NCI-H345 treated with DMSO at 0.1 percent for 48 hours (cell line): Measurements from ENCODE around the gene NDFIP1.
A peak's percentile ranks its signal among the peaks of the same experiment; 100 is the strongest.

Source experiments
- DNase-seq: peaks from one replicate; lab custom pipeline; 2025; ENCODE audit not compliant: unreplicated experiment; lab: John Stamatoyannopoulos, UW

NDFIP1 gene

GRCh38 chr5:142091012-142091411 lies 17.6 kb upstream of the NDFIP1 start:
- DNase-seq: no peak

GRCh38 chr5:142091922-142092321 lies 16.7 kb upstream of the NDFIP1 start:
- DNase-seq: no peak

GRCh38 chr5:142095035-142095434 lies 13.5 kb upstream of the NDFIP1 start:
- DNase-seq: no peak

- no peak for DNase-seq
These were observed 12.8 kb upstream of the NDFIP1 start for GRCh38 chr5:142095651-142096330.

DNA sequence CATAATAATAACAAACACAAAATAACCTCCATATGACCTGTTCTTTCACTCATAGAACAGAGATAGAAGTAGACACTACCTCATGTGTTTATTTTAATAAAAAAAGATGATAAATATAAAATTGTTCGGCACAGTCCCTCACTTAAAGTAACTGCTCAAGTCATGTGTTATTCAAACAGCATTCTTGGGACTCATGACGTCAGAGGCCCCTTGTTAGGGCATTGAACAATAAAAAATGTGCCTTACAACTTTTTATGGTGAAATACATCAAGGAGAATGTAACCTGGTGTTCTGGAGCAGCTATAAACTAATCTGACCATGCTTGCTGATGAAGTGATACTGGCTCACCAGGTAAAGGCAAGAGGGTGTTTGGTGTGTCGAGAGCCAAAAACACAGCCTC lies 12.2 kb upstream of the NDFIP1 start:
- DNase-seq: no peak

DNA sequence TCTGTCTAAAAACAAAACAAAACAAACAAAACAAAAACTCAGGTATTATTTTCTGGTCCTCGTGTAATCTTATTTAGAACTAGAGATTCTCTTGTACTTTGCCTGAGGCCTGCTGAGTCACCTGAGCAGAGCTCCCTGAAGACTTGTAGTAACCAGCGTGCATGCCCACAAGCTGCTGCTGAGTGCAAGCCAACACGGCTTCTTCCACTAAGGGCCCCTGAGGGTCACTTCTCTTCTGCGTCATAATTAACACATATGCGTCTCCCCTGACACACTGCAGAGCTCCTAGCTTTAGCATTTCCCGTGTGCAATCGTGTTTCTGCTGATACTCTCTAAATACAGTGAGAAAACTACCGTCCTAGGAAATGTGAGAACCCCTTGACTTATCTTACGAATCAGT lies 10.9 kb upstream of the NDFIP1 start:
- DNase-seq: no peak

DNA sequence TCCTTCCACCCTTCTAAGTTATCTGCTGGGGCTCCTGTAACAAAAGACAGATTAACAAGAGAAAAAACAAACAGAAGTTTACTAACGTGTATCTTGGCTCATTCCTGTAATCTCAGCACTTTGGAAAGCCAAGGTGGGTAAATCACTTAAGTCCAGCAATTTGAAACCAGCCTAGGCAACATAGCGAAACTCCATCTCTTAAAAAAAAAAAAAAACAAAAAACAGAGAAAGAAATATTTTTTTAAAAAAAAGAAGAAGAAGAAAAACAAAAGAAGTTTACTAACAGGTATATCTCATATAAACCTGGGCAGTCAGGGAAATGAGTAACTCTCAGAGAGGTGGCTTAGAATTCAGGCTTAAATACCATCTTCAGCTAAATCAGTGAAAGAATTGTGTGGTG lies 10.3 kb upstream of the NDFIP1 start:
- DNase-seq: no peak

- no peak for DNase-seq
These were observed 9.6 kb upstream of the NDFIP1 start for GRCh38 chr5:142098931-142099330.

GRCh38 chr5:142100307-142100706 lies 8.3 kb upstream of the NDFIP1 start:
- no peak for DNase-seq

DNA sequence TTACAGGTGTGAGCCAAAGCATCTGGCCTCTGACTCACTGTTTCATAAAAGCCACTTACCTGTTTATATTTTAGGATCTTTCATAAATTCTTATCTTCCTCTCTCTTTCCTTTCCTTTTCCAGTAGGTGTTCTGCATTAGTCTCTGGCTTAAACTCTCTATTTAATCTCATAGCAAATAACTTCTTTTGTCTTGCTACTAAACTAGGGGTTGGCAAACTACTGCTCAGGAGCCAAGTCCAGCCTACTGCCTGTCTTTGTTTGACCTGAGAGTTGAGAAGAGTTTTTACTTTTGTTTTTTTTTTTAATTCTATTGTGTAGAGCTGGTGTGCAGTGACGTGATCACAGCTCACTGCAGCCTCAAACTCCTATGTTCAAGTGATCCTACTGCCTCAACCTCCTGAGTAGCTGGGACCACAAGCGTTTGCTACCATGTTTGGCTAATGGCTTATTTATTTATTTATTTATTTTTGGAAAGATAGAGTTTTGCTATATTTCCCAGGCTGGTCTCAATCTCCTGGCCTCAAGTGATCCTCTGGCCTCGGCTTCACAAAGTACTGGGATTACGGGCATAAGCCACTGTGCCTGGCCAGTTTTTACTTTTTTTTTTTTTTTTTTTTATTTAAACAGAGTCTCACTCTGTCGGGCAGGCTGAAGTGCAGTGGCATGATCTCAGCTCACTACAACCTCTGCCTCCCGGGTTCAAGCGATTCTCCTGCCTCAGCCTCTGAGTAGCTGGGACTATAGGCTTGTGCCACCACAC lies 5.4 kb upstream of the NDFIP1 start:
- DNase-seq: no peak

- no peak for DNase-seq
These were observed 4.1 kb upstream of the NDFIP1 start for GRCh38 chr5:142104491-142104890.

- DNase-seq: no peak
These were observed 2.5 kb upstream of the NDFIP1 start for GRCh38 chr5:142106061-142106460.

DNA sequence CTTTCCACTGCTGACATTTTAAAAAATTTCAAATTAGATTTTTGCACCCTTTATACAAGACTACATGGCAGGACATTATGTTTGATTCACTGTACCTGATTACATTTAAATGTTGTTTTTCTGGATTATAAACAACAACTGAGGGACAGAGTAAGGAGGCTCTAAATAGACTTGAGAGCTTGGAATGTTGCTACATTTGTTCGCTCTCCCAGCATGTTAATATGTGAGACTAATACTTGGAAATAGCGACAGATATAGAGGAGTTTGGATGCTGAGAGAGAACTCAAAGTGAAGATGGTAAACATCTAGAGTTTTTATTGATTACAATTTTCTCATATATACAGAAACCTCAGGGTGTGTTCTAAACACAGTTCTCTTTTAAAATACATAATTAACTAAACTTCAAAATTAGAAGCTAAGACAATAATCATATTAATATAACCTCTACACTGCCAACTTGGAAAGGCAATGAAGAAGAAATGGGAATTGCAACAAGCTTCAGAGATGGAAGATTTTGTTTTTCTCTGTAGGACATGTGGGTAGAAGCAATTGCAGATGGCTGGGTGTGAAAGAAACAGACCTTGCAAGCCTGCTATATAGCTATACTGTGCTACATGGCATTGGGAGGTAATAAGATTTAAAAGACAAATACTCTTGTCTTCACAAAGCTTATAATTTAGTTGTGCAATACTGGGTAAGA lies 1.4 kb upstream of the NDFIP1 start:
- DNase-seq: no peak

DNA sequence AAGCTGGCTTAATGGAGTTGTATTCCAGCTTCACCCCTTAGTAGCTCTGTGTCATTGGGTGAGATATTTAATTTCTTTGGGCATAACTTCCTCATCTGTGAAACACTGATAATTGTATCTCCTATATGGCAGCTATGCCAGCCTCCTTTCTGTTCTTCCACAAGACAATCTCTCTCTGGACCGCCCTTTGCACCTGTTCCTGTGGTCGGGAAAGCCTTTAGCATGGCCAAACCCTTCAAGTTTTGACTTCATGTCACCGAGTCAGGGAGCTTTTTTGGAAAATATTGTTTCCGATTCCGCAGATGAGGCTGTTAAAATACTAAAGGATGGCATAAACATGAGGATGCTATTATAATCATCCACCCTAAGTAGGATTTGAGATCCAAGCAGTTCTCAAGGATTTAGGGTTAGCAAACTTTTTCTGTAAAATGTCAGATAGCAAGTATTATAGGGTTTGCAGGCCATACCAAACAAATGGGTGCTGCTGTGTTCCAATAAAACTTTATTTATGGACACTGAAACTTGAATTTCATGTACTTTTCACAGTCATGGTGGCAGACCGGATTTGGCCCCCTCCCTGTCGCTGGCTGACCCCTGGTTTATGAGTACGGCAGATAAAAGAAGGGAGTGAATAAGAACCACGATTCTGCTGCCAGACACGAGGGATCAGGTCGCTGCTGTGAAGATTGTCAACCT lies 695 bp upstream of the NDFIP1 start:
- no peak for DNase-seq

DNA sequence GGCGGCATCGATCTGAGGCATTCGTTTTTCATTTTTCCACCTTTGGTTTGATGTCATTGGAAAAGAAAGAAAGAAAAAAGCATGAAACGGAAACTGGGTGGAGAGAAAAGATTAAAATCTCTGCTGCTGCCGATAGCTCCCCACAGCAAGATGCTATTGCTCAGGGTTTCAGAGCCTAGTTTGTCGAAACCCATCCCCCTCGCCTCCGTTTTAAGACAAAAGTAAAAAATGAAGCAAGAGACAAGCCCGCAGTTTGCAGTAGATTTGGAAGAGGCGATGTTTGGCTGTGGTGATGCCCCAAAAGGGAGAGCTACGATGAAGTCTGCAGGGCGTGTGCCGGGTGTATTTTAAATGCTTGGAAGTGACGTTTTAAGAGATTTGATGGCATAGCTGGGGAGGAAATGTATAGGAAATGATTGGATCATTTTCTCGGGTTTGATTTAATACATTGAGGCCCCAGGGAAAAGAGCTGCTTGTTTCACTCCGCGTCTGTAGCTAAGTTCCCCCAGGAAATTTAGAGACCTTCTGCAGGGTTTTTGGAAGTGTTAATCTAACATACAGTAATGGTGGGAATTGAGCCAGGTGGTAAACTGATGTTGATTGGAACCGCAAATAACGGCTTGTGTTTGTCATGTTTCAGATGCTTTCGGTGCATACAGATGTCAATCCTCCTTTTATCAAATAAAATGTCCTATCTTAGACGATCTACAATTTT lies 909 bp downstream of the NDFIP1 start:
- peak; percentile 35 for DNase-seq

- no peak for DNase-seq
These were observed 1.5 kb downstream of the NDFIP1 start for GRCh38 chr5:142110046-142110531.

DNA sequence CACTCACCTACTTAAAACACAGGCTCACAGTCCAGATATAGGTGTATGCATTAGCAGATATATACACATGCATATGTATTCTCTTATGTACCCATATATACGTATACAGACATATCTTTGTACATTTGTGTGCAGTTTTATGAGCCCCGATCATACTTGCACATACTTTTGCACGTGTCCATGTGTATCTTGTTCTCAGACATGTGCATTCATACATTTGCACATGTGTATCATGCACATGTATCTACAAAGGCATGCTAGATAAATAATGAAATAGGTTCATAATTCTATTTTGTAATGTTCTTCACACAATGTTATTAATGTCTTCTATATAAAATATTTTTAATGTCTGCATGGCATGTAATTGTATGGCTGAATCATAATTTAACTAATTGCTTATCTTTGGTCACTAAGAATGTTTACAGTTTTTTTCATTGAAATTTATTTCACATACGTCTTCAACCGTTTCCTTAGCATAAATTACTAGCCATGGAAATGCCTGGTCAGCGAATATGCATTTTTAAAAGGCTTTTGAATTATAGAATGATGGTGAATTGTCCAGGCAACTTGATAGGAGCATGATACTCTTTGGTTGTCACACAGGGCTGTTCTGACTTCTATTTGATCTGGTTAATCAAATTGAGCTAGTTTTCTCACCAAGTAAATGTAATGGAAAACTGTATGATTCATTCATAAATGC lies 2.6 kb downstream of the NDFIP1 start:
- no peak for DNase-seq

DNA sequence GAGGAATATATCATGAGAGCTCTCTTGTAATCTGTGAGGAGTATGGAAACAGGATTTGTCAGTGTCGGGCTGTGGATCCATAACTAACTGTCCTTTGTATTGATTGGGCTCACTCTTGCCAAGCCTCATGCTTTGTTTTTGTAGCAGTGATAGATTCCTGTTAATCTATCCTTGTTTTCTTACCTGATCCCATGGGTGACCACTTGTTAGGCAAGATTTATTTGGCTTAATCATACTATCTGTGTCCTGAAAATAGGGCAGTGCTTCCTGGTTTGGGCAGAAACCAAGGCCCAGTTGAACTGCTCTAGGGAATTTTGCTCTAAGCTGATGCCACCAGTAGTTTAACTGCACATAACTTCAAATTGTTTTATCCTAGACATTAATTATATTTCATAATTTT lies 6.1 kb downstream of the NDFIP1 start:
- no peak for DNase-seq

GRCh38 chr5:142115937-142116614 lies 7.5 kb downstream of the NDFIP1 start:
- no peak for DNase-seq
